Astrocyte of the hippocampus (primary cell): Measurements from ENCODE around the gene LHFPL3.

Source experiments
- DNase-seq: peaks from one replicate; pipeline ENCODE4 v3.0.0; 2011; ENCODE audit warnings: low read depth, low spot score

Gene LHFPL3

GRCh38 chr7:104371216-104371979 is 43.0 kb downstream of the LHFPL3 start:
- no peak for DNase-seq

- no peak for DNase-seq
Observed at GRCh38 chr7:104371980-104372357, 43.6 kb downstream of the LHFPL3 start.

- DNase-seq, result no peak
Observed at GRCh38 chr7:104382616-104383015, 54.2 kb downstream of the LHFPL3 start.

- no peak for DNase-seq
Observed at GRCh38 chr7:104386943-104387342, 58.5 kb downstream of the LHFPL3 start.

- no peak for DNase-seq
Observed at GRCh38 chr7:104388222-104388621, 59.8 kb downstream of the LHFPL3 start.

GRCh38 chr7:104395162-104395561 is 66.8 kb downstream of the LHFPL3 start:
- no peak for DNase-seq

- no peak for DNase-seq
Observed at GRCh38 chr7:104397442-104397841, 69.0 kb downstream of the LHFPL3 start.

- no peak for DNase-seq
Observed at GRCh38 chr7:104408371-104408770, 80.0 kb downstream of the LHFPL3 start.

- DNase-seq, result no peak
Observed at GRCh38 chr7:104410742-104411141, 82.3 kb downstream of the LHFPL3 start.

GRCh38 chr7:104412911-104413310 is 84.5 kb downstream of the LHFPL3 start:
- no peak for DNase-seq

- no peak for DNase-seq
Observed at GRCh38 chr7:104414216-104414615, 85.8 kb downstream of the LHFPL3 start.

- DNase-seq, result no peak
Observed at GRCh38 chr7:104415700-104416099, 87.3 kb downstream of the LHFPL3 start.

GRCh38 chr7:104416866-104417393 is 88.5 kb downstream of the LHFPL3 start:
- DNase-seq, result no peak

GRCh38 chr7:104431930-104432329 is 103.5 kb downstream of the LHFPL3 start:
- DNase-seq, result no peak

- DNase-seq, result no peak
Observed at GRCh38 chr7:104434129-104434528, 105.7 kb downstream of the LHFPL3 start.

GRCh38 chr7:104442481-104442880 is 114.1 kb downstream of the LHFPL3 start:
- no peak for DNase-seq

GRCh38 chr7:104444017-104444416 is 115.6 kb downstream of the LHFPL3 start:
- DNase-seq, result no peak

- no peak for DNase-seq
Observed at GRCh38 chr7:104445393-104445792, 117.0 kb downstream of the LHFPL3 start.

GRCh38 chr7:104450861-104451260 is 122.5 kb downstream of the LHFPL3 start:
- no peak for DNase-seq

- no peak for DNase-seq
Observed at GRCh38 chr7:104453190-104453589, 124.8 kb downstream of the LHFPL3 start.

- DNase-seq, result no peak
Observed at GRCh38 chr7:104458875-104459274, 130.5 kb downstream of the LHFPL3 start.

- DNase-seq, result no peak
Observed at GRCh38 chr7:104469166-104469820, 140.9 kb downstream of the LHFPL3 start.

GRCh38 chr7:104480529-104480928 is 152.1 kb downstream of the LHFPL3 start:
- no peak for DNase-seq
